Activated CD4-positive, alpha-beta T cell treated with anti-CD3 and anti-CD28 coated beads, Interleukin-2, amount 10 ng/mL, durations not matched to agents 7 days and 5 days (primary cell): Measurements from ENCODE around the gene ROBO1. TPM values are rescaled to one million over a fixed set of nuclear protein-coding genes. Genes with fewer than 3 reads are reported as not detected.
"Not testable (repeated sequence)": the region's sequence is repeated elsewhere in the genome, so short reads cannot be mapped to it uniquely, and the experiment has no call there.

Source experiments
- CTCF ChIA-PET: fragments of 350-600 bp; sonication (Branson Sonifier 250); formaldehyde crosslinking; loops from one replicate; lab custom pipeline; 2021; ENCODE audit warnings: antibody characterized with exemption; lab: Charles Lee
- POLR2A ChIA-PET: fragments of 350-600 bp; sonication (Branson Sonifier 250); formaldehyde crosslinking; loops from one replicate; lab custom pipeline; 2021; ENCODE audit warnings: antibody characterized with exemption; lab: Charles Lee
- DNase-seq: peaks from one replicate; pipeline ENCODE4 v3.0.0-alpha.2; 2020
- H3K27ac Mint-ChIP-seq: one replicate; pipeline ENCODE4 v1.8.0; 2021; ENCODE audit warnings: mild to moderate bottlenecking, moderate library complexity, mixed read lengths
- H3K27me3 Mint-ChIP-seq: one replicate; pipeline ENCODE4 v1.8.0; 2021; ENCODE audit warnings: mixed read lengths
- H3K36me3 Mint-ChIP-seq: one replicate; pipeline ENCODE4 v1.8.0; 2021; ENCODE audit warnings: low read depth, mixed read lengths
- H3K4me1 Mint-ChIP-seq: one replicate; pipeline ENCODE4 v1.8.0; 2021; ENCODE audit warnings: mixed read lengths
- H3K4me3 Mint-ChIP-seq: one replicate; pipeline ENCODE4 v1.8.0; 2021; ENCODE audit warnings: mild to moderate bottlenecking, moderate library complexity, mixed read lengths
- H3K9me3 Mint-ChIP-seq: one replicate; pipeline ENCODE4 v1.8.0; 2021; ENCODE audit warnings: mixed read lengths
- total RNA-seq, 2 experiments: library from RNA; stranded (reverse); gene quantifications; one replicate each; pipeline ENCODE4 v1.2.3, GENCODE V29; 2021

Gene ROBO1
- total RNA-seq, 2 experiments from 2014 or later: 0.55 to 0.62 TPM

DNA sequence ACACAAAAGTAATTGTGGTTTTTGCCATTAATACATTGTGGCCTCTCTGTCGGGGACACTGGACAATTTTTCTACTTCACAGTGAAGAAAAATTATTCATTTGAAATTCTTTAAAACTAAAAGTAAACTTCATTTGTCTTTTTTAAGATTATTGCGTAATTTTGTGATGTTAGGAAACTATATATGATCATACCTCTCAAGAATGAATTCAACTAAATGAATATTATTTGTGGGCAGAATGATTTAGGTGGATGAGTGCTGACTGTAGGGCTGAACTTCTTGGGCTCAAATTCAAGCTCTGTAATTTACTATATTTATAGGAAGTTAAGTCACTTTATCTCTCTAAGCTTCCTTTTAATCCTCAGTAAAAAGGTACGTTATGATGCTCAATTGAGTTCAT lies 441.2 kb downstream of the ROBO1 start:
- CTCF ChIA-PET: no interaction called here
- POLR2A ChIA-PET: no interaction called here
- Mint-ChIP-seq H3K4me3 (no peak overlapping the region), H3K36me3 (no peaks in the 10 kb centered on the region), H3K9me3 (peaks cover 5% of the 10 kb centered on the region), H3K4me1 (no peaks in the 10 kb centered on the region), H3K27ac (no peak overlapping the region), H3K27me3 (no peaks in the 10 kb centered on the region)
- no peak for DNase-seq

DNA sequence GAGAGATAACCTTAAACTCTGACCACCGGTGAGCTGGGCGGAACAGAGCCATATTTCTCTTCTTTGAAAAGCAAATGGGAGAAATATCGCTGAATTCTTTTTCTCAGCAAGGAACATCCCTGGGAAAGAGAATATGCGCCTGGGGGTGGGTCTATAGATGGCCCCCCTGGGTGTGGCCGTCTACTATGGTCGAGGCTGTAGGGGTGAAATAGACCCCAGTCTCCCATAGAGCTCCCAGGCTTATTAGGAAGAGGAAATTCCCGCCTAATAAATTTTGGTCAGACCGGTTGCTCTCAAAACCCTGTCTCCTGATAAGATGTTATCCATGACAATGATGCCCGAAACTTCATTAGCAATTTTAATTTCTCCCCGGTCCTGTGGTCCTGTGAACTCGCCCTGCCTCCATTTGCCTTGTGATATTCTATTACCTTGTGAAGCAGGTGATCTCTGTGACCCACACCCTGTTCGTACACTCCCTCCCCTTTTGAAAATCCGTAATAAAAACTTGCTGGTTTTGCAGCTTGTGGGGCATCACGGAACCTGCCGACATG lies 441.9 kb downstream of the ROBO1 start:
- CTCF ChIA-PET, POLR2A ChIA-PET, H3K4me1 Mint-ChIP-seq, H3K9me3 Mint-ChIP-seq, H3K27ac Mint-ChIP-seq, H3K27me3 Mint-ChIP-seq, H3K36me3 Mint-ChIP-seq, H3K4me3 Mint-ChIP-seq, DNase-seq: not testable (repeated sequence)

DNA sequence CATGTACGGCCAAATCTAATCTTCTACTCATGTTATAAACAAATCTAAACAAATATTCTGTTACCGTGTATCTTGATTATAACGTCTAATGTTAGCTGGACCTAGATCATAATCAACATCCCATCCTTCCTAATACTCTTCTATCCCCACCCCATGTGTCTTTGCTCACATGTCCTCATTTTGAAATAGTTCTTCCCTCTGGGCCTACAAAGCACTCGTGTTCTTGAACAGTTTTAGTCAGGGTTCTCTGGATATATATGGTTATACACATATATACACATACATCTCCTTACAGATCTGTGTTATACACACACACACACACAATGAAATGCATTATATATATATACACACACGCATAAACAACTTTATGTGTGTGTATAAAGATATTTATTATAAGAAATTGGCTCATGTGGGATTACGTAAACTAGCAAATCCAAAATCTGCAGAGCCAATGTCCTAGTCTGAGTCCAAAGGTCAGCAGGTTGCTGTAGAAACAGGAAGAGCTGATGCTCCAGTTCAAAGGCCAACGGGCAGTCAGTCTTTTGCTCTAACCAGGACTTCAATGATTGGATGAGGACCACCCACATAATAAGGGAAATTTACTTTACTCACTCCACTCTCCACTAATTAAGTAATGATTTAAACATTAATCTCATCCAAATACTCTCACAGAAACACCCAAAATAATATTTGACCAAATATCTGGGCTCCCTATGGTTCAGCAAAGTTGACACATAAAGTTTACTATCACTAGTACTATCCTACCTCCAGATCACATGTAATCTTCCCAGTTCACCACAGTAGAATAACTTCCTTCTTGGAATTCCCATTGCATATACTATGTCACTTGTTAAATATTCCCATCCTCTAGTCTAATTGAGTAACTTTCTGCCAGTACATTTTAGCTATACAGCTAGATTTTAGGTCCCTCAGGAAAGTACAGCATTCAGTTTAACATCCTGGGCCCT lies 450.0 kb downstream of the ROBO1 start:
- H3K9me3 Mint-ChIP-seq: no peaks in the 10 kb centered on the region
- no peak overlapping the region for H3K4me3 Mint-ChIP-seq
- H3K27me3 Mint-ChIP-seq: no peaks in the 10 kb centered on the region
- ChIA-PET POLR2A (no interaction called here), CTCF (interaction anchor here (0.7 kb wide), 1 partner anchor 668 kb away, joined by 3 read pairs; no protein-coding TSS in a partner anchor)
- no peak overlapping the region for H3K27ac Mint-ChIP-seq
- no peaks in the 10 kb centered on the region for H3K36me3 Mint-ChIP-seq
- H3K4me1 Mint-ChIP-seq: no peaks in the 10 kb centered on the region
- DNase-seq: no peak

GRCh38 chr3:79314962-79315361 lies 452.8 kb downstream of the ROBO1 start:
- no peaks in the 10 kb centered on the region for H3K9me3 Mint-ChIP-seq
- H3K27ac Mint-ChIP-seq: no peak overlapping the region
- DNase-seq: no peak
- ChIA-PET POLR2A (no interaction called here), CTCF (no interaction called here)
- no peaks in the 10 kb centered on the region for H3K4me1 Mint-ChIP-seq
- no peaks in the 10 kb centered on the region for H3K36me3 Mint-ChIP-seq
- no peak overlapping the region for H3K4me3 Mint-ChIP-seq
- no peaks in the 10 kb centered on the region for H3K27me3 Mint-ChIP-seq

- Mint-ChIP-seq H3K36me3 (no peaks in the 10 kb centered on the region), H3K4me1 (no peaks in the 10 kb centered on the region), H3K9me3 (no peaks in the 10 kb centered on the region), H3K27ac (no peak overlapping the region), H3K4me3 (no peak overlapping the region), H3K27me3 (no peaks in the 10 kb centered on the region)
- ChIA-PET POLR2A (no interaction called here), CTCF (no interaction called here)
- DNase-seq: no peak
Measured at GRCh38 chr3:79314544-79314943, 453.3 kb downstream of the ROBO1 start.

GRCh38 chr3:79310016-79310415 lies 457.8 kb downstream of the ROBO1 start:
- Mint-ChIP-seq H3K9me3 (no peaks in the 10 kb centered on the region), H3K36me3 (no peaks in the 10 kb centered on the region), H3K4me3 (no peak overlapping the region), H3K27ac (no peak overlapping the region), H3K4me1 (no peaks in the 10 kb centered on the region), H3K27me3 (no peaks in the 10 kb centered on the region)
- ChIA-PET POLR2A (no interaction called here), CTCF (no interaction called here)
- no peak for DNase-seq

DNA sequence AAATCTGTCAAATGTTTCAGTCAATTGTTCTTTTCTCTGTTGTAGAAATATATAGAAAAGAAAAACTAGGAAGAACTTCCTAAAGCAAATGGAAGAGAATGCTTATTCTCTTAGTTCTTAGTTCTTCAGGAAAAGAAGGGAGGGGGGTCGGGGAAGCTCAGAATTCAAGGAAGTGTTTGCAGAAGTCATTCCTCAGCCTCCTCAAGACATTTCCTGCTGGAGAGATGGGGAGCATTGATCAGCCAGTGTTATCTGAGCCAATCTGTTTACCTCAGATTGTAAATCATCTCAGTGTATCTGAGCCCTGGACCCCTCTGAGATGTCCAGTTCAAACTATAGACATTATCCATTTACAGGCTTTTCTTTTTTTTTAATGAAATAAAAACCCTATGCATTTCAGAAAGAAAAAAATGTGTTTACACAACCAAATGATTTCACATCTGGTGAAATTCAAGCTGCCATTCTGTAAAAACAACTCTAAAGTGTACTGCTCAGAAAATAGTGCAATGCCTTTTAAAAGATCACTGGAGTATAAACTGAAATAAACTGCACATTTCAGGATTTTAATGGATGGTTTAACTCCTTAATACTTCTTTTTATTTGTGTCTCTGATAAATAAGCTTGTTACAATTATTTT lies 460.7 kb downstream of the ROBO1 start:
- no peaks in the 10 kb centered on the region for H3K4me1 Mint-ChIP-seq
- CTCF ChIA-PET: no interaction called here
- H3K36me3 Mint-ChIP-seq: no peaks in the 10 kb centered on the region
- no peaks in the 10 kb centered on the region for H3K27me3 Mint-ChIP-seq
- DNase-seq: no peak
- no peak overlapping the region for H3K27ac Mint-ChIP-seq
- POLR2A ChIA-PET: no interaction called here
- no peak overlapping the region for H3K4me3 Mint-ChIP-seq
- peaks cover 5% of the 10 kb centered on the region for H3K9me3 Mint-ChIP-seq

DNA sequence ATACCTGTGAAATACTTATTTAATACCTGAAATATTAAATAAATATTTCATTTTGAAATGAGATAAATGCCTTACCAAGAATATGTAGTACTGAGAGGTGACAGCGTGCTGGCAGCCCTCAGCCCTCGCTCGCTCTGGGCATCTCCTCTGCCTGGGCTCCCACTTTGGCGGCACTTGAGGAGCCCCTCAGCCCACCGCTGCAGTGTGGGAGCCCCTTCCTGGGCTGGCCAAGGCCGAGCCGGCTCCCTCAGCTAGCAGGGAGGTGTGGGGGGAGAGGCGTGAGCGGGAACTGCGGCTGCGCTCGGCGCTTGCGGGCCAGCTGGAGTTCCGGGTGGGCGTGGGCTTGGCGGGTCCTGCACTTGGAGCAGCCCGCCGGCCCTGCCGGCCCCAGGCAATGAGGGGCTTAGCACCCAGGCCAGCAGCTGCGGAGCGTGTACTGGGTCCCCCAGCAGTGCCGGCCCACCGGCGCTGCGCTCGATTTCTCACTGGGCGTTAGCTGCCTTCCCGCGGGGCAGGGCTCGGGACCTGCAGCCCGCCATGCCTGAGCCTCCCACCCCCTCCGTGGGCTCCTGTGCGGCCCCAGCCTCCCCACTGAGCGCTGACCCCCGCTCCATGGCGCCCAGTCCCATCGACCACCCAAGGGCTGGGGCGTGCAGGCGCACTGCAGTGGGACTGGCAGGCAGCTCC lies 467.7 kb downstream of the ROBO1 start:
- CTCF ChIA-PET, H3K27ac Mint-ChIP-seq, H3K36me3 Mint-ChIP-seq, H3K27me3 Mint-ChIP-seq, H3K4me1 Mint-ChIP-seq, DNase-seq, POLR2A ChIA-PET, H3K4me3 Mint-ChIP-seq: not testable (repeated sequence)
- H3K9me3 Mint-ChIP-seq: peaks cover 13% of the 10 kb centered on the region

- H3K27me3 Mint-ChIP-seq: no peaks in the 10 kb centered on the region
- ChIA-PET CTCF (no interaction called here), POLR2A (no interaction called here)
- H3K27ac Mint-ChIP-seq: no peak overlapping the region
- H3K36me3 Mint-ChIP-seq: no peaks in the 10 kb centered on the region
- H3K4me3 Mint-ChIP-seq: no peak overlapping the region
- DNase-seq: no peak
- H3K9me3 Mint-ChIP-seq: peaks cover 14% of the 10 kb centered on the region
- H3K4me1 Mint-ChIP-seq: no peaks in the 10 kb centered on the region
Measured at GRCh38 chr3:79297245-79297960, 470.4 kb downstream of the ROBO1 start.

DNA sequence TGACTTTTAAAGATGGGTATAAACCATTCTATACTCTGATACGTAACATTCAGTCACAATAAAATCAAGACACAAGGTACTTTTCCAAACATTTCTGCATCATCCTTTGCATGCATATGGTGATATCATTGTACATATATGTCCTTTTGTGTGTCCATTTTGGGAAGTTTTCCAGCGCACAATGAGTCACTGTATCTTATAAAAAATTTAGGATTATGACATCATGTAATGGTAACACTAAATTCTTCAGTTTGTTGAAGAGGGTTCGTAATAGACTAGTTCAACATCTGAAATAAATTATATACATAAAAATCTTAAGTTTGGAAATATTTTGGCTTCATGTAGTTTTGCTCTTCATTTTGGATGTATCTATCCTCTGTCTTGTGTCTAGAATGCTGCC lies 480.9 kb downstream of the ROBO1 start:
- Mint-ChIP-seq H3K36me3 (no peaks in the 10 kb centered on the region), H3K4me1 (no peaks in the 10 kb centered on the region), H3K27me3 (no peaks in the 10 kb centered on the region), H3K4me3 (no peak overlapping the region), H3K27ac (no peak overlapping the region), H3K9me3 (peaks cover 4% of the 10 kb centered on the region)
- ChIA-PET CTCF (no interaction called here), POLR2A (no interaction called here)
- no peak for DNase-seq

DNA sequence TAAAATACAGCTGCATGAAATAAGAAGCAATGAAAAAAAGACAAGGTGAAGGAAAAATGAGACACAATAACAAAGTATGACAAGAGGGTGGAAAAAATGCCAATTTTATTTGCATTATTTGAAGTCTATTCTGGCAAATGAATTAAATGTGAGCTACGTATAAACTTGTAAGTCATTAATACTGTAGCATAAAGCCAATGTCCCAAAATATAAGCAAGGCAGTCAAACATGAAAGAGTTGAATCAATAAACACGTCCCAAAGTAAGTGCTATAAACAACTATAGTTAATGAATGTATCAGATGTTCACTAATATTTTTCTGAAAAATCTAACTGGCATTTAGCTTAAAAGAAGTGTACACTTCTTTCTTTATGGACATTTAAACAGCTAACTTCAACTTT lies 481.9 kb downstream of the ROBO1 start:
- H3K9me3 Mint-ChIP-seq: peaks cover 4% of the 10 kb centered on the region
- CTCF ChIA-PET: no interaction called here

GRCh38 chr3:79285380-79285779 lies 482.4 kb downstream of the ROBO1 start:
- POLR2A ChIA-PET: no interaction called here
- CTCF ChIA-PET: no interaction called here
- no peak for DNase-seq
- Mint-ChIP-seq H3K27ac (no peak overlapping the region), H3K27me3 (no peaks in the 10 kb centered on the region), H3K4me3 (no peak overlapping the region), H3K4me1 (no peaks in the 10 kb centered on the region), H3K9me3 (peaks cover 4% of the 10 kb centered on the region), H3K36me3 (no peaks in the 10 kb centered on the region)

More for the DNA sequence above, 481.9 kb downstream of the ROBO1 start:
- H3K27ac Mint-ChIP-seq: no peak overlapping the region
- H3K36me3 Mint-ChIP-seq: no peaks in the 10 kb centered on the region
- H3K27me3 Mint-ChIP-seq: no peaks in the 10 kb centered on the region
- no peaks in the 10 kb centered on the region for H3K4me1 Mint-ChIP-seq
- POLR2A ChIA-PET: no interaction called here
- DNase-seq: no peak
- no peak overlapping the region for H3K4me3 Mint-ChIP-seq
